Neural crest cell (in vitro differentiated cells): ENCODE results near the gene TLCD1. TPM values are rescaled to one million over a fixed set of nuclear protein-coding genes. Genes with fewer than 3 reads are reported as not detected.
"Not testable (repeated sequence)": the region's sequence is repeated elsewhere in the genome, so short reads cannot be mapped to it uniquely, and the experiment has no call there.

Source experiments
- DNase-seq: peaks from one replicate; pipeline ENCODE4 v3.0.0; 2021; ENCODE audit warnings: low read depth, mixed read lengths, low spot score
- H3K27ac Mint-ChIP-seq: one replicate; pipeline ENCODE4 v1.8.0; 2021; ENCODE audit warnings: mild to moderate bottlenecking, mixed read lengths; ENCODE audit not compliant: unreplicated experiment
- H3K27me3 Mint-ChIP-seq: 2 replicates; pipeline ENCODE4 v1.8.0; 2021; ENCODE audit warnings: low read depth, mild to moderate bottlenecking, mixed read lengths
- H3K36me3 Mint-ChIP-seq: 2 replicates; pipeline ENCODE4 v1.8.0; 2021; ENCODE audit warnings: low read depth, mild to moderate bottlenecking, mixed read lengths
- H3K4me1 Mint-ChIP-seq: 2 replicates; pipeline ENCODE4 v1.8.0; 2021; ENCODE audit warnings: mixed read lengths
- H3K4me3 Mint-ChIP-seq: one replicate; pipeline ENCODE4 v1.8.0; 2021; ENCODE audit warnings: mild to moderate bottlenecking, mixed read lengths
- H3K9me3 Mint-ChIP-seq: 2 replicates; pipeline ENCODE4 v1.8.0; 2021; ENCODE audit warnings: mixed read lengths
- total RNA-seq: library from RNA; stranded (reverse); gene quantifications from 2 replicates; pipeline ENCODE4 v1.2.1, GENCODE V29; 2021
- TF ChIP-seq, protein P1 (sequence below): fragments of 200-600 bp; sonication (generic); conservative IDR thresholded peaks from 2 replicates; pipeline ENCODE4 v1.5.0; 2021; ENCODE audit warnings: antibody characterized with exemption, mild to moderate bottlenecking

Gene TLCD1
- total RNA-seq, 1 donor from 2014 or later, result 6.1 TPM

GRCh38 chr17:28726627-28727491 is 826 bp upstream of the TLCD1 start:
- no peaks in the 10 kb centered on the region for H3K9me3 Mint-ChIP-seq
- peak; percentile 99 for DNase-seq
- H3K4me1 Mint-ChIP-seq, result peaks cover 61% of the 10 kb centered on the region
- H3K27ac Mint-ChIP-seq, result peak overlapping the region; percentile 83
- TF ChIP-seq, protein P1, sequence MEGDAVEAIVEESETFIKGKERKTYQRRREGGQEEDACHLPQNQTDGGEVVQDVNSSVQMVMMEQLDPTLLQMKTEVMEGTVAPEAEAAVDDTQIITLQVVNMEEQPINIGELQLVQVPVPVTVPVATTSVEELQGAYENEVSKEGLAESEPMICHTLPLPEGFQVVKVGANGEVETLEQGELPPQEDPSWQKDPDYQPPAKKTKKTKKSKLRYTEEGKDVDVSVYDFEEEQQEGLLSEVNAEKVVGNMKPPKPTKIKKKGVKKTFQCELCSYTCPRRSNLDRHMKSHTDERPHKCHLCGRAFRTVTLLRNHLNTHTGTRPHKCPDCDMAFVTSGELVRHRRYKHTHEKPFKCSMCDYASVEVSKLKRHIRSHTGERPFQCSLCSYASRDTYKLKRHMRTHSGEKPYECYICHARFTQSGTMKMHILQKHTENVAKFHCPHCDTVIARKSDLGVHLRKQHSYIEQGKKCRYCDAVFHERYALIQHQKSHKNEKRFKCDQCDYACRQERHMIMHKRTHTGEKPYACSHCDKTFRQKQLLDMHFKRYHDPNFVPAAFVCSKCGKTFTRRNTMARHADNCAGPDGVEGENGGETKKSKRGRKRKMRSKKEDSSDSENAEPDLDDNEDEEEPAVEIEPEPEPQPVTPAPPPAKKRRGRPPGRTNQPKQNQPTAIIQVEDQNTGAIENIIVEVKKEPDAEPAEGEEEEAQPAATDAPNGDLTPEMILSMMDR, result peak; percentile 99
- peaks cover 6% of the 10 kb centered on the region for H3K36me3 Mint-ChIP-seq
- peak overlapping the region; percentile 98 for H3K4me3 Mint-ChIP-seq
- H3K27me3 Mint-ChIP-seq, result peaks cover 23% of the 10 kb centered on the region

DNA sequence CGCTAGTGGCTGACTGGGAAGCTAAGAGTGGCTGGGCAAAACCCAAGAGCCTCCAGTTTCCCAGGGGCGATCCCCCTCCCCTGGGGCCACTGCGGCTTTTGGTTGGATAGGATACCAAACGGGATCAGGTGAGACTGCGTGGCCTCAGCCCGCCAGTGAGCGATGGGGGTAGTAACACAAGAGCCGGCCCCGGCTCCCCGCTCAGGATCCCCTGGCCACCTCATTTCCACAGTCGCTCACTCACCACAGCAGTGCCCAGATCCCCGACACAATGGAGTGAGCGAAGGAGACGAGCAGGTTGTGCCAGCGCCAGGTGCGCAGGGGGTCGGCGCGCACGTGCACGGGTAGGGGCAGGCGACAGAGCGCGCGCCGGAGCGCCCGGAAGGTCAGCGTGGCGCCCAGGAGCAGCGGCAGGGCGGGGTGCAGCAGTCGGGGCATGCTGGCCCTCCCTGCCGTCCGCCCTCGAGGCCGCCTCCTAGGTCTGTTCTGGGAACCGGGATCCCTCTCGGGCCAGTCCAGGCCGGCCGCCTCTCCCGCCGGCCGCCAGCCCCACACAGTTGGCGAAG is 290 bp downstream of the TLCD1 start:
- Mint-ChIP-seq H3K4me1 (peaks cover 71% of the 10 kb centered on the region), H3K27ac (peak overlapping the region; percentile 70), H3K4me3 (peak overlapping the region; percentile 100), H3K9me3 (no peaks in the 10 kb centered on the region), H3K27me3 (peaks cover 23% of the 10 kb centered on the region), H3K36me3 (peaks cover 12% of the 10 kb centered on the region)
- DNase-seq, result peak; percentile 33
- TF ChIP-seq, protein P1, result no peak

DNA sequence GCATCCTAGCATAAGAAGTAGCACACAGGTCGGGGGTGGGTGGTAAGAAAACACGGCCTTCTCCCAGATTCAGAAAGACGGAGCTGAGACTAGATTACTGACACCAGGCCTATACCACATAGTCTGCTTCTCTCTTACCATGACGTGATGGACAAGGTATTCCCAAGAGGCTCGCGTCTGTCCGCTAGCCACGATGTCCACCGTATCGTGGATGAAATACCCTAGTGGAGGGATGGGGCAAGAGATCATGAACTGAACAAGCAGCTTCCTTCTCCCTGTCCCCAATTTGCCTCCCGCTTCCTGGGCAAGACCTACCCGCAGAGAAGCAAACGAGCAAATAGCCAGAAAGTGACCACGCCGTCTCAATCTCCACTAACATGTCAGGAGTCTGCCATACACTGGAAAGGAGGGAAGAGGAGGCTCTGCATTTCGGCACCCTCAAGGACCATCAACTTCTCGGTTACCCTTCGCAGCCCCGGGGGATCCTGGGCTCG is 820 bp downstream of the TLCD1 start:
- Mint-ChIP-seq H3K36me3 (peaks cover 18% of the 10 kb centered on the region), H3K9me3 (no peaks in the 10 kb centered on the region), H3K4me1 (peaks cover 76% of the 10 kb centered on the region), H3K4me3 (peak overlapping the region; percentile 100), H3K27ac (peak overlapping the region; percentile 70), H3K27me3 (peaks cover 23% of the 10 kb centered on the region)
- no peak for DNase-seq
- TF ChIP-seq, protein P1, result peak; percentile 38

DNA sequence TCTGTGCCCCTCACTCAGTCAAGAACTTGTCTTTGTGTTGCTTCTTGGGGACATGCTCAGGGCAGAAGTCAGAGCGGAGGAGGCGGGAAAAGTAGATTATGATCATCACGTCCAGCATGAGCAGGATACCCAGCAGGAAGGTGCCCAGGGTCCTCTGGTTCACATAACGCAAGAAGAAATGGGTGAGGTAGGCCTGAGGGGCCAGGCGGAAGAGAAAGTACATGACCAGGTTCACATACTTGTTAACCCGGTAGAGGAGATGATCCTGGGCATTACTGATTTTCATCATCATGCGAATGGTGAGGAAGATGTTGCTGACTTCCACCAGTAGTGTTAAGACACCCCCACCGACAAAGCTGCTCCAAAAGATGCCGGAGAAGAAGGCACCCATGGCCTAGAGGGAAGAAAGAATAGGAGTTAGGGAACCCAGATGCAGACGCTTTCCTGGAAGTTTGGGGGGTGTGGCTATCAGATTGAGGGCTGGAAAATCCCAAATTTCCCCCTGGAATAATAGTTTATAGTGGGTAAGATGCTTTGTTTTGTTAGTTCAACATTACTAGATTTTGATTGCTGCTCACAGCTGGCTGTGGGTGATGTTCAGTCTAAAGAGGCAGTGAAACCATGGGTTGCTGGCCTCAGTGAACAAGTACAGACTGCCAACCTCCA is 1.4 kb downstream of the TLCD1 start:
- TF ChIP-seq, protein P1, result no peak
- H3K27ac Mint-ChIP-seq, result no peak overlapping the region
- no peak for DNase-seq
- peak overlapping the region; percentile 100 for H3K4me3 Mint-ChIP-seq
- peaks cover 22% of the 10 kb centered on the region for H3K36me3 Mint-ChIP-seq
- H3K9me3 Mint-ChIP-seq, result no peaks in the 10 kb centered on the region
- peaks cover 79% of the 10 kb centered on the region for H3K4me1 Mint-ChIP-seq
- H3K27me3 Mint-ChIP-seq, result peaks cover 27% of the 10 kb centered on the region

- peaks cover 81% of the 10 kb centered on the region for H3K4me1 Mint-ChIP-seq
- peaks cover 23% of the 10 kb centered on the region for H3K36me3 Mint-ChIP-seq
These were observed 2.1 kb downstream of the TLCD1 start for GRCh38 chr17:28723836-28724499.

More at GRCh38 chr17:28723836-28724499, 2.1 kb downstream of the TLCD1 start:
- not testable (repeated sequence) for H3K9me3 Mint-ChIP-seq, DNase-seq, H3K27ac Mint-ChIP-seq
- peaks cover 31% of the 10 kb centered on the region for H3K27me3 Mint-ChIP-seq
- peak overlapping the region; percentile 100 for H3K4me3 Mint-ChIP-seq
